Fibroblast of lung (primary cell): ENCODE results near the gene XKR7.
"Not testable (repeated sequence)": the region's sequence is repeated elsewhere in the genome, so short reads cannot be mapped to it uniquely, and the experiment has no call there.

ENCODE experiments used
- EZH2 ChIP-seq: IDR thresholded peaks from 2 replicates; pipeline ENCODE4 v1.5.1; 2012; ENCODE audit warnings: low read length, control low read depth, mild to moderate bottlenecking; ENCODE audit errors: missing control alignments
- TF ChIP-seq, protein P1 (sequence below), 2 donors: IDR thresholded peaks in 1 of 2; conservative IDR thresholded peaks in 1 of 2; 1 replicate in 1 of 2; 2 replicates in 1 of 2; pipeline ENCODE4 v1.5.1; 2011 to 2012; ENCODE audit warnings: low read length in 2 of 2, control low read depth in 1 of 2, inconsistent platforms in 1 of 2, low read depth in 1 of 2, mild to moderate bottlenecking in 1 of 2

DNA sequence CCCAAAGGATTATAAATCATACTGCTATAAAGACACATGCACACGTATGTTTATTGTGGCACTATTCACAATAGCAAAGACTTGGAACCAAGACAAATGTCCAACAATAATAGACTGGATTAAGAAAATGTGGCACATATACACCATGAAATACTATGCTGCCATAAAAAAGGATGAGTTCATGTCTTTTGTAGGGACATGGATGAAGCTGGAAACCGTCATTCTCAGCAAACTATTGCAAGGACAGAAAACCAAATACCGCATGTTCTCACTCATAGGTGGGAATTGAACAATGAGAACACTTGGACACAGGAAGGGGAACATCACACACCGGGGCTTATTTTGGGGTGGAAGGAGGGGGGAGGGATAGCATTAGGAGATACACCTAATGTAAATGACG is 46.5 kb upstream of the XKR7 start:
- TF ChIP-seq, protein P1, sequence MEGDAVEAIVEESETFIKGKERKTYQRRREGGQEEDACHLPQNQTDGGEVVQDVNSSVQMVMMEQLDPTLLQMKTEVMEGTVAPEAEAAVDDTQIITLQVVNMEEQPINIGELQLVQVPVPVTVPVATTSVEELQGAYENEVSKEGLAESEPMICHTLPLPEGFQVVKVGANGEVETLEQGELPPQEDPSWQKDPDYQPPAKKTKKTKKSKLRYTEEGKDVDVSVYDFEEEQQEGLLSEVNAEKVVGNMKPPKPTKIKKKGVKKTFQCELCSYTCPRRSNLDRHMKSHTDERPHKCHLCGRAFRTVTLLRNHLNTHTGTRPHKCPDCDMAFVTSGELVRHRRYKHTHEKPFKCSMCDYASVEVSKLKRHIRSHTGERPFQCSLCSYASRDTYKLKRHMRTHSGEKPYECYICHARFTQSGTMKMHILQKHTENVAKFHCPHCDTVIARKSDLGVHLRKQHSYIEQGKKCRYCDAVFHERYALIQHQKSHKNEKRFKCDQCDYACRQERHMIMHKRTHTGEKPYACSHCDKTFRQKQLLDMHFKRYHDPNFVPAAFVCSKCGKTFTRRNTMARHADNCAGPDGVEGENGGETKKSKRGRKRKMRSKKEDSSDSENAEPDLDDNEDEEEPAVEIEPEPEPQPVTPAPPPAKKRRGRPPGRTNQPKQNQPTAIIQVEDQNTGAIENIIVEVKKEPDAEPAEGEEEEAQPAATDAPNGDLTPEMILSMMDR (conservative IDR thresholded peaks at IDR 0.05 in 1 of 2, IDR thresholded peaks at IDR 0.05 in 1 of 2; ENCODE audit: low read depth in 1 of 2, low read length in 2 of 2), result not testable (repeated sequence)
- TF ChIP-seq EZH2, result not testable (repeated sequence)
